Endothelial cell of umbilical vein (primary cell): ENCODE results near the gene ITGA11. TPM values are rescaled to one million over a fixed set of nuclear protein-coding genes. Genes with fewer than 3 reads are reported as not detected.

Experiments used
- BruUV-seq: library from RNA; stranded (reverse); fragments of 400-500 nt; replicated peaks from 2 replicates; lab custom pipeline; 2021; lab: Mats Ljungman, UMichigan
- CTCF ChIA-PET: fragments of 300-600, 350-600 bp; sonication (Branson Sonifier 250); formaldehyde crosslinking; loops from one replicate; lab custom pipeline; 2021; ENCODE audit warnings: antibody characterized with exemption, inconsistent platforms; lab: Charles Lee
- POLR2A ChIA-PET: fragments of 300-600, 350-600 bp; sonication (Branson Sonifier 250); formaldehyde crosslinking; loops from one replicate; lab custom pipeline; 2021; ENCODE audit warnings: antibody characterized with exemption, inconsistent platforms; lab: Charles Lee
- DNase-seq: peaks from one replicate; pipeline ENCODE4 v3.0.0-alpha.2; 2011; ENCODE audit warnings: low read depth, low spot score
- FAIRE-seq: peaks from 2 replicates; lab custom pipeline; 2011; peaks lifted over from hg19 to GRCh38; lab: Jason Lieb, UNC
- H2AFZ ChIP-seq: 2 replicates; pipeline ENCODE4 v1.6.0; 2012; ENCODE audit warnings: low read depth, low read length, control low read depth, inconsistent platforms
- H3K27ac ChIP-seq: 2 replicates; pipeline ENCODE4 v1.5.1; 2011; ENCODE audit warnings: low read depth, mild to moderate bottlenecking, control low read depth, low read length, moderate library complexity; ENCODE audit not compliant: insufficient read depth
- H3K27me3 ChIP-seq, 2 experiments: 2 replicates each; pipeline versions ENCODE4 v1.6.0 to v1.6.1; 2011; ENCODE audit warnings: low read length in 2 of 2, mixed read lengths in 1 of 2; ENCODE audit not compliant: control insufficient read depth in 2 of 2, insufficient read depth in 2 of 2
- H3K36me3 ChIP-seq, 2 experiments: 2 replicates in 1 of 2; 3 replicates in 1 of 2; pipeline ENCODE4 v1.5.1; 2011; ENCODE audit warnings: low read length in 2 of 2, mild to moderate bottlenecking in 1 of 2, moderate library complexity in 1 of 2; ENCODE audit not compliant: control insufficient read depth in 2 of 2, insufficient read depth in 2 of 2; ENCODE audit errors: extremely low read depth in 1 of 2
- H3K4me1 ChIP-seq: 3 replicates; pipeline ENCODE4 v1.5.1; 2011; ENCODE audit warnings: mild to moderate bottlenecking, low read length; ENCODE audit not compliant: control insufficient read depth, insufficient read depth; ENCODE audit errors: extremely low read depth
- H3K4me2 ChIP-seq: 2 replicates; pipeline ENCODE4 v1.6.1; 2011; ENCODE audit warnings: low read length, control low read depth, mixed read lengths; ENCODE audit not compliant: insufficient read depth
- H3K4me3 ChIP-seq, 3 experiments: fragments of 200-600 bp in 1 of 3; sonication (generic), shearing (Covaris generic) in 1 of 3; replicated peaks in 1 of 3; 2 replicates each; pipeline ENCODE4 v1.5.1; 2011 to 2016; ENCODE audit warnings: control low read depth in 3 of 3, low read length in 3 of 3, mild to moderate bottlenecking in 2 of 3, inconsistent platforms in 1 of 3, low read depth in 1 of 3, moderate library complexity in 1 of 3; ENCODE audit not compliant: insufficient read depth in 1 of 3
- H3K79me2 ChIP-seq: 2 replicates; pipeline ENCODE4 v1.6.0; 2012; ENCODE audit warnings: low read length, inconsistent platforms; ENCODE audit not compliant: control insufficient read depth, insufficient read depth
- H3K9ac ChIP-seq: replicated peaks from 2 replicates; pipeline ENCODE3; 2011; ENCODE audit warnings: low read length, control low read depth; ENCODE audit not compliant: insufficient read depth; ENCODE audit errors: extremely low read depth
- H3K9me1 ChIP-seq: replicated peaks from 3 replicates; pipeline ENCODE4 v1.6.0; 2011; ENCODE audit warnings: mild to moderate bottlenecking, low read length; ENCODE audit not compliant: control insufficient read depth, insufficient read depth; ENCODE audit errors: extremely low read depth
- H3K9me3 ChIP-seq: replicated peaks from 2 replicates; pipeline ENCODE4 v1.5.1; 2012; ENCODE audit warnings: low read length, inconsistent platforms; ENCODE audit not compliant: control insufficient read depth, insufficient read depth
- H4K20me1 ChIP-seq: replicated peaks from 2 replicates; pipeline ENCODE3; 2011; ENCODE audit warnings: mild to moderate bottlenecking, low read length; ENCODE audit not compliant: control insufficient read depth, insufficient read depth; ENCODE audit errors: extremely low read depth
- EZH2 ChIP-seq: IDR thresholded peaks from 2 replicates; pipeline ENCODE4 v1.6.1; 2012; ENCODE audit warnings: borderline replicate concordance, low read depth, mild to moderate bottlenecking, moderate library complexity, low read length, inconsistent platforms; ENCODE audit not compliant: severe bottlenecking
- FOS ChIP-seq: IDR thresholded peaks from 2 replicates; pipeline ENCODE4 v1.6.1; 2011; ENCODE audit warnings: mild to moderate bottlenecking, low read length, moderate library complexity, borderline replicate concordance; ENCODE audit not compliant: insufficient read depth
- GATA2 ChIP-seq: IDR thresholded peaks from 2 replicates; pipeline ENCODE4 v1.7.0; 2011; ENCODE audit warnings: low read depth, mild to moderate bottlenecking, moderate library complexity, mixed read lengths, low read length; ENCODE audit not compliant: insufficient read length, insufficient read depth
- JUN ChIP-seq: IDR thresholded peaks from 2 replicates; pipeline ENCODE4 v1.6.1; 2011; ENCODE audit warnings: borderline replicate concordance, low read depth; ENCODE audit not compliant: insufficient read length, insufficient read depth
- MYC ChIP-seq: IDR thresholded peaks from one replicate; pipeline ENCODE4 v1.6.1; 2011; ENCODE audit warnings: mild to moderate bottlenecking, low read depth, low read length
- POLR2A ChIP-seq: IDR thresholded peaks from 2 replicates; pipeline ENCODE4 v1.6.1; 2012; ENCODE audit warnings: low read depth, mild to moderate bottlenecking, control low read depth, low read length
- POLR2AphosphoS5 ChIP-seq: IDR thresholded peaks from 2 replicates; pipeline ENCODE4 v1.6.1; 2012; ENCODE audit warnings: low read depth, mild to moderate bottlenecking, control low read depth, low read length, moderate library complexity; ENCODE audit not compliant: insufficient read depth
- dilution Hi-C: fragments of 300-500 bp; cut with MboI; formaldehyde crosslinking; loops from one replicate; pipeline ENCODE4 v1.15.0; 2019; ENCODE audit warnings: low sequenced_read_pairs; ENCODE audit not compliant: extremely low pct_ligation_motif_present
- intact Hi-C: fragments of 100-400 bp; cut with micrococcal nuclease; formaldehyde crosslinking; loops from one replicate; pipeline ENCODE4 v1.10.0; 2022
- polyA plus RNA-seq, 4 experiments: library from polyadenylated mRNA; depleted of rRNA in 3 of 4; stranded (reverse) in 3 of 4; unstranded in 1 of 4; fragments of >200 nt; gene quantifications; 2 replicates each; pipeline versions ENCODE4 v1.2.1 to v1.2.3, GENCODE V29; 2011 to 2012; ENCODE audit warnings: missing spikeins in 1 of 4
- total RNA-seq: library from RNA; stranded (reverse); gene quantifications from 2 replicates; pipeline ENCODE4 v1.2.3, GENCODE V29; 2021
- TF ChIP-seq, protein P1 (sequence below): IDR thresholded peaks from 2 replicates; pipeline ENCODE4 v1.6.1; 2011; ENCODE audit not compliant: insufficient read depth, insufficient read length
- TF ChIP-seq, protein P2 (sequence below), 2 donors: IDR thresholded peaks; 1 replicate in 1 of 2; 2 replicates in 1 of 2; pipeline ENCODE4 v1.5.1; 2011; ENCODE audit warnings: low read length in 2 of 2, mild to moderate bottlenecking in 2 of 2, moderate library complexity in 2 of 2, control low read depth in 1 of 2, inconsistent platforms in 1 of 2, low read depth in 1 of 2; ENCODE audit not compliant: insufficient read depth in 1 of 2; ENCODE audit errors: extremely low read depth in 1 of 2

The ITGA11 gene
- total and polyA plus RNA-seq, 2 donors (not counting 3 experiments of a cell fraction or from before 2014, with no cell fraction given) = 0.18 to 1.0 TPM

DNA sequence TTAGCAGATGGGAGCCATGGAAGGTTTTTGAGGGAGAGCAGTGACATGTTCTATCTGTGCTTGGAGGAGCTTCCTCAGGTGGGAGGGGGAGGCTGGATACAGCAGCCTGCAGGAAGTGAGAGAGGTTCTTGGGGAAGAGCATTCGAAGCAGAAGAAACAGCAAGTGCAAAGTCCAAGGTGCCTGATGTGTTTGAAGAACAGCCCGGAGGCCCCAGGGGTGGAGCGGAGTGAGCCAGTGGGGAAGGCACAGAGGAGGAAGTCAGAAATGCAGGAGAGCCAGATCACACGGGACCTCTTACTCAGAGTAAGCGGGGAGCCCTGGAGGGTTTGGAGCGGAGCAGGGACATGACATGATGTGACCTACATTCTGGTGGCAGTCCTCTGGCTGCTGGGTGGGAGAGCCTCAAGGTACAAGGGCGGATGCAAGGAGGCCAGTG lies 10.8 kb downstream of the ITGA11 start:
- CTCF ChIA-PET = no interaction called here
- H3K79me2 ChIP-seq = no peaks in the 10 kb centered on the region
- no peak overlapping the region for H3K9ac ChIP-seq
- dilution Hi-C loops = no loop called here
- no peak overlapping the region for H3K4me3 ChIP-seq
- no peaks in the 10 kb centered on the region for H3K4me1 ChIP-seq
- BruUV-seq = no TSS peak
- TF ChIP-seq GATA2 (no peak), POLR2A (no peak), MYC (no peak), JUN (no peak), POLR2AphosphoS5 (no peak), EZH2 (no peak), FOS (no peak)
- TF ChIP-seq, protein P1, sequence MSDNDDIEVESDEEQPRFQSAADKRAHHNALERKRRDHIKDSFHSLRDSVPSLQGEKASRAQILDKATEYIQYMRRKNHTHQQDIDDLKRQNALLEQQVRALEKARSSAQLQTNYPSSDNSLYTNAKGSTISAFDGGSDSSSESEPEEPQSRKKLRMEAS = no peak
- TF ChIP-seq, protein P2, sequence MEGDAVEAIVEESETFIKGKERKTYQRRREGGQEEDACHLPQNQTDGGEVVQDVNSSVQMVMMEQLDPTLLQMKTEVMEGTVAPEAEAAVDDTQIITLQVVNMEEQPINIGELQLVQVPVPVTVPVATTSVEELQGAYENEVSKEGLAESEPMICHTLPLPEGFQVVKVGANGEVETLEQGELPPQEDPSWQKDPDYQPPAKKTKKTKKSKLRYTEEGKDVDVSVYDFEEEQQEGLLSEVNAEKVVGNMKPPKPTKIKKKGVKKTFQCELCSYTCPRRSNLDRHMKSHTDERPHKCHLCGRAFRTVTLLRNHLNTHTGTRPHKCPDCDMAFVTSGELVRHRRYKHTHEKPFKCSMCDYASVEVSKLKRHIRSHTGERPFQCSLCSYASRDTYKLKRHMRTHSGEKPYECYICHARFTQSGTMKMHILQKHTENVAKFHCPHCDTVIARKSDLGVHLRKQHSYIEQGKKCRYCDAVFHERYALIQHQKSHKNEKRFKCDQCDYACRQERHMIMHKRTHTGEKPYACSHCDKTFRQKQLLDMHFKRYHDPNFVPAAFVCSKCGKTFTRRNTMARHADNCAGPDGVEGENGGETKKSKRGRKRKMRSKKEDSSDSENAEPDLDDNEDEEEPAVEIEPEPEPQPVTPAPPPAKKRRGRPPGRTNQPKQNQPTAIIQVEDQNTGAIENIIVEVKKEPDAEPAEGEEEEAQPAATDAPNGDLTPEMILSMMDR (IDR thresholded peaks at IDR 0.05; ENCODE audit: extremely low read depth in 1 of 2, insufficient read depth in 1 of 2, low read depth in 1 of 2, low read length in 2 of 2) = no peak
- H3K27ac ChIP-seq = no peak overlapping the region
- H3K4me2 ChIP-seq = no peak overlapping the region
- POLR2A ChIA-PET = no interaction called here
- no peak overlapping the region for H2AFZ ChIP-seq
- no peaks in the 10 kb centered on the region for H4K20me1 ChIP-seq
- no peaks in the 10 kb centered on the region for H3K9me1 ChIP-seq
- FAIRE-seq (no peak), DNase-seq (no peak)
- H3K9me3 ChIP-seq = no peaks in the 10 kb centered on the region
- H3K27me3 ChIP-seq = peaks cover 0 to 4% of the 10 kb centered on the region in 2 experiments
- intact Hi-C loops = no loop called here
- H3K36me3 ChIP-seq = no peaks in the 10 kb centered on the region
